ENCODE results near the gene ATP8B1. TPM values are rescaled to one million over a fixed set of nuclear protein-coding genes. Genes with fewer than 3 reads are reported as not detected.

The ATP8B1 gene
- total and polyA plus RNA-seq, 9 of the 15 experiments (the other 6 are each of a cell fraction or from before 2014, with no cell fraction given): 0.01 to 0.22 (median 0.03) TPM; not detected in 3

DNA sequence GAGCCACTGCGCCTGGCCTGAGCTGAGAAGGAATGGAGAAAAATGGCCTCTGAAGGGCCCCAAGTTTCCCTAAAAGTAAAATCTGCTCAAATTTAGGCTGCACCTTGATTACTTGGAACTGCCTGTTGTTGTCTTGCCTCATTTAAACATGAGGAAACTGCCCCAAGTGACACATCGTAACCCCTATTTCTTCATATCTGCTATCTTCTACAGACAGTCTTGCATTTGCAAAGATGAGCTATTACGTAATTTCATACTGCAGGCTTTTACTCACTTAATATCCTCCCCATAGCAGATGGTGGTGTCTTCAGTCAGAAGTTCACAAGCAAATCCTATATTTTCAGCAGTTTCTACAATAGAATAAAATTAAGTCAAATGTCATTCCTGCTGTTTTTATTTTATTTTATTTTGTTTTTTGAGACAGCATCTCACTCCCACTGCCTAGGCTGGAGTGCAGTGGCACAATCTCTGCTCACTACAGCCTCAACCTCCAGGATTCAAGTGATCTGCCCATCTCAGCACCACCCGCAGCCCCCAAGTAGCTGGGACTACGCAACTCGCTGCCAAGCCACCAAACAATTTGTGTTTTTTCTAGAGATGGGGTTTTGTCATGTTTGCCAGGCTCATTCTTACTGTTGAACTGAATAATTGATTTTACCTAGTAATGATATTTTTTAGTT lies 136.2 kb downstream of the ATP8B1 start (continued):
- TF ChIP-seq CTBP1 (IDR thresholded peaks at IDR 0.05; ENCODE audit: borderline replicate concordance) (peak; percentile 62; the same call in 1 of the 2 replicates), MECOM (CRISPR knock-in tag; IDR thresholded peaks at IDR 0.05) (peak; percentile 87), ZNF586 (CRISPR knock-in tag; conservative IDR thresholded peaks at IDR 0.05) (no peak), MTA3 (IDR thresholded peaks at IDR 0.05; ENCODE audit: borderline replicate concordance) (0 out of 2 replicates have a peak, but pooled peaks have one; percentile 33), CREB1 (IDR thresholded peaks at IDR 0.05) (peak; percentile 66; the same call in 1 of the 2 replicates), CREB1 (CRISPR knock-in tag; IDR thresholded peaks at IDR 0.05) (no peak), DPF2 (IDR thresholded peaks at IDR 0.05) (peak; percentile 86), CBFA2T2 (conservative IDR thresholded peaks at IDR 0.05) (peak; percentile 89), SOX6 (IDR thresholded peaks at IDR 0.05) (peak; percentile 70; the same call in 1 of the 2 replicates), ZEB2 (IDR thresholded peaks at IDR 0.05) (0 out of 2 replicates have a peak, but pooled peaks have one; percentile 42), NCOA1 (IDR thresholded peaks at IDR 0.05; ENCODE audit: low read depth) (peak; percentile 74; the same call in 1 of the 2 replicates), STAT5A (IDR thresholded peaks at IDR 0.05; ENCODE audit: borderline replicate concordance, low read length) (peak; percentile 81), CCNT2 (IDR thresholded peaks at IDR 0.05; ENCODE audit: borderline replicate concordance, extremely low read depth, insufficient read length, low read depth, low read length) (peak; percentile 59), FOXM1 (IDR thresholded peaks at IDR 0.05; ENCODE audit: low read depth) (peak; percentile 79), FOXM1 (CRISPR knock-in tag; IDR thresholded peaks at IDR 0.05; ENCODE audit: low read depth) (no peak), BDP1 (IDR thresholded peaks at IDR 0.05; ENCODE audit: insufficient read depth, insufficient read length) (no peak), TOE1 (IDR thresholded peaks at IDR 0.05; ENCODE audit: borderline replicate concordance) (peak; percentile 23; the same call in 1 of the 2 replicates), TOE1 (CRISPR knock-in tag; IDR thresholded peaks at IDR 0.05; ENCODE audit: borderline replicate concordance, low read depth) (no peak), ZNF175 (CRISPR knock-in tag; IDR thresholded peaks at IDR 0.05; ENCODE audit: low read depth) (0 out of 2 replicates have a peak, but pooled peaks have one; percentile 25), NR1H2 (CRISPR knock-in tag; IDR thresholded peaks at IDR 0.05) (peak; percentile 99), NFIC (IDR thresholded peaks at IDR 0.05) (peak; percentile 58), MYNN (IDR thresholded peaks at IDR 0.05) (0 out of 2 replicates have a peak, but pooled peaks have one; percentile 39), MYNN (CRISPR knock-in tag; IDR thresholded peaks at IDR 0.05) (no peak)
- TF ChIP-seq, protein P1, sequence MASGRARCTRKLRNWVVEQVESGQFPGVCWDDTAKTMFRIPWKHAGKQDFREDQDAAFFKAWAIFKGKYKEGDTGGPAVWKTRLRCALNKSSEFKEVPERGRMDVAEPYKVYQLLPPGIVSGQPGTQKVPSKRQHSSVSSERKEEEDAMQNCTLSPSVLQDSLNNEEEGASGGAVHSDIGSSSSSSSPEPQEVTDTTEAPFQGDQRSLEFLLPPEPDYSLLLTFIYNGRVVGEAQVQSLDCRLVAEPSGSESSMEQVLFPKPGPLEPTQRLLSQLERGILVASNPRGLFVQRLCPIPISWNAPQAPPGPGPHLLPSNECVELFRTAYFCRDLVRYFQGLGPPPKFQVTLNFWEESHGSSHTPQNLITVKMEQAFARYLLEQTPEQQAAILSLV (tag; IDR thresholded peaks at IDR 0.05): peak; percentile 87
- TF ChIP-seq, protein P2, sequence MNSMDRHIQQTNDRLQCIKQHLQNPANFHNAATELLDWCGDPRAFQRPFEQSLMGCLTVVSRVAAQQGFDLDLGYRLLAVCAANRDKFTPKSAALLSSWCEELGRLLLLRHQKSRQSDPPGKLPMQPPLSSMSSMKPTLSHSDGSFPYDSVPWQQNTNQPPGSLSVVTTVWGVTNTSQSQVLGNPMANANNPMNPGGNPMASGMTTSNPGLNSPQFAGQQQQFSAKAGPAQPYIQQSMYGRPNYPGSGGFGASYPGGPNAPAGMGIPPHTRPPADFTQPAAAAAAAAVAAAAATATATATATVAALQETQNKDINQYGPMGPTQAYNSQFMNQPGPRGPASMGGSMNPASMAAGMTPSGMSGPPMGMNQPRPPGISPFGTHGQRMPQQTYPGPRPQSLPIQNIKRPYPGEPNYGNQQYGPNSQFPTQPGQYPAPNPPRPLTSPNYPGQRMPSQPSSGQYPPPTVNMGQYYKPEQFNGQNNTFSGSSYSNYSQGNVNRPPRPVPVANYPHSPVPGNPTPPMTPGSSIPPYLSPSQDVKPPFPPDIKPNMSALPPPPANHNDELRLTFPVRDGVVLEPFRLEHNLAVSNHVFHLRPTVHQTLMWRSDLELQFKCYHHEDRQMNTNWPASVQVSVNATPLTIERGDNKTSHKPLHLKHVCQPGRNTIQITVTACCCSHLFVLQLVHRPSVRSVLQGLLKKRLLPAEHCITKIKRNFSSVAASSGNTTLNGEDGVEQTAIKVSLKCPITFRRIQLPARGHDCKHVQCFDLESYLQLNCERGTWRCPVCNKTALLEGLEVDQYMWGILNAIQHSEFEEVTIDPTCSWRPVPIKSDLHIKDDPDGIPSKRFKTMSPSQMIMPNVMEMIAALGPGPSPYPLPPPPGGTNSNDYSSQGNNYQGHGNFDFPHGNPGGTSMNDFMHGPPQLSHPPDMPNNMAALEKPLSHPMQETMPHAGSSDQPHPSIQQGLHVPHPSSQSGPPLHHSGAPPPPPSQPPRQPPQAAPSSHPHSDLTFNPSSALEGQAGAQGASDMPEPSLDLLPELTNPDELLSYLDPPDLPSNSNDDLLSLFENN (IDR thresholded peaks at IDR 0.05; ENCODE audit: low read depth in 2 of 2, low read length in 2 of 2): peak in 1 of 2 experiments; percentile 64; a peak in 1 of 4 replicates
- TF ChIP-seq, protein P3, sequence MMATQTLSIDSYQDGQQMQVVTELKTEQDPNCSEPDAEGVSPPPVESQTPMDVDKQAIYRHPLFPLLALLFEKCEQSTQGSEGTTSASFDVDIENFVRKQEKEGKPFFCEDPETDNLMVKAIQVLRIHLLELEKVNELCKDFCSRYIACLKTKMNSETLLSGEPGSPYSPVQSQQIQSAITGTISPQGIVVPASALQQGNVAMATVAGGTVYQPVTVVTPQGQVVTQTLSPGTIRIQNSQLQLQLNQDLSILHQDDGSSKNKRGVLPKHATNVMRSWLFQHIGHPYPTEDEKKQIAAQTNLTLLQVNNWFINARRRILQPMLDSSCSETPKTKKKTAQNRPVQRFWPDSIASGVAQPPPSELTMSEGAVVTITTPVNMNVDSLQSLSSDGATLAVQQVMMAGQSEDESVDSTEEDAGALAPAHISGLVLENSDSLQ (IDR thresholded peaks at IDR 0.05): peak; percentile 48; the same call in 1 of the 2 replicates
